GM23338 (cell line): Measurements from ENCODE around the gene RIMKLB.

ENCODE experiments used
- CREB1 ChIP-seq: fragments of 250-450 bp; sonication (Bioruptor Pico); IDR thresholded peaks from 2 replicates; pipeline ENCODE4 v1.5.0; 2020; ENCODE audit warnings: low read depth, mild to moderate bottlenecking, moderate library complexity
- CTCF ChIP-seq, 2 experiments: fragments of 200-600 bp in 1 of 2; sonication (generic) in 1 of 2; conservative IDR thresholded peaks; 2 replicates each; pipeline versions ENCODE4 v1.5.1 to v1.6.1; 2016 to 2017; ENCODE audit warnings: antibody characterized with exemption in 2 of 2, low read depth in 2 of 2, mild to moderate bottlenecking in 2 of 2, moderate library complexity in 1 of 2
- ETS1 ChIP-seq: IDR thresholded peaks from 2 replicates; pipeline ENCODE4 v1.6.1; 2016; ENCODE audit warnings: antibody characterized with exemption
- EZH2 ChIP-seq: fragments of 200-600 bp; sonication (generic); IDR thresholded peaks from one replicate; pipeline ENCODE4 v1.8.0; 2017; ENCODE audit warnings: antibody characterized with exemption, mild to moderate bottlenecking, low read depth; ENCODE audit not compliant: unreplicated experiment
- EZH2phosphoT487 ChIP-seq: fragments of 200-600 bp; sonication (generic); IDR thresholded peaks from one replicate; pipeline ENCODE4 v1.8.1; 2018; ENCODE audit warnings: antibody characterized with exemption; ENCODE audit not compliant: unreplicated experiment
- NANOG ChIP-seq: IDR thresholded peaks from 2 replicates; pipeline ENCODE4 v1.6.1; 2016; ENCODE audit warnings: antibody characterized with exemption, borderline replicate concordance
- POLR2AphosphoS5 ChIP-seq: IDR thresholded peaks from 2 replicates; pipeline ENCODE4 v1.6.1; 2016; ENCODE audit warnings: antibody characterized with exemption, low read depth
- REST ChIP-seq: IDR thresholded peaks from one replicate; pipeline ENCODE4 v1.6.1; 2018; ENCODE audit warnings: antibody characterized with exemption; ENCODE audit not compliant: unreplicated experiment
- ZNF331 ChIP-seq: fragments of 250-450 bp; sonication (Bioruptor Pico); IDR thresholded peaks from 2 replicates; pipeline ENCODE4 v1.5.0; 2020; ENCODE audit warnings: low read depth, mild to moderate bottlenecking, moderate library complexity
- ZNF462 ChIP-seq: fragments of 250-450 bp; sonication (Bioruptor Pico); IDR thresholded peaks from 2 replicates; pipeline ENCODE4 v1.5.0; 2020; ENCODE audit warnings: mild to moderate bottlenecking, moderate library complexity

DNA sequence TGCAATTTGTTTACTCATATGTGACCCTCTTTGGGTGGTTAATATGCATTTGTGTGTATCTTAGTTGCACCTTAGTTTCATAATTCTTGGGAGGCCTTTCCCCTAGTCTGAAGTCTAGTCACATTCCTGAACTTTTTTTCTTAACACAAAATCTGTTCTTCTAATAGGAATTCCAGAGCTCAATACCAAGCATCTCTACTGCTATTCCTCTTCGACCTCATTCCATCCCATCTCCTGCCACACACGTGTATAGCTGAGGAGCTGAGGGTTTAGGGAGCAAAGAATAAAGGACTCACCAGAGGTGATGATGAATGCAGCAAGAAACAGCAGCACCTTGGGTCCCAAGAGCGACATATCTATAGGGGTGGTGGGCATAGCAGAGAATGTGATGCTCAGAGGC is 36.0 kb upstream of the RIMKLB start:
- TF ChIP-seq CTCF (conservative IDR thresholded peaks at IDR 0.05; ENCODE audit: low read depth in 2 of 2) (no peak), NANOG (no peak), EZH2 (no peak), ZNF462 (CRISPR knock-in tag) (no peak), POLR2AphosphoS5 (no peak), EZH2phosphoT487 (no peak), ETS1 (no peak), REST (no peak), ZNF331 (CRISPR knock-in tag) (no peak), CREB1 (CRISPR knock-in tag) (no peak)
